ENCODE data around the gene SYNDIG1. TPM values are rescaled to one million over a fixed set of nuclear protein-coding genes. Genes with fewer than 3 reads are reported as not detected.
"Not testable (repeated sequence)": the region's sequence is repeated elsewhere in the genome, so short reads cannot be mapped to it uniquely, and the experiment has no call there.

Gene SYNDIG1
- total RNA-seq, 6 experiments from 2014 or later, result not detected

- Histone ChIP-seq H3K27me3 (no peaks in the 10 kb centered on the region), H3K9me3 (no peaks in the 10 kb centered on the region), H3K4me3 (no peak overlapping the region), H3K36me3 (no peaks in the 10 kb centered on the region), H3K4me1 (no peaks in the 10 kb centered on the region), H3K27ac (no peak overlapping the region)
- 48% methylated on average over 3 of the region's 3 CpGs for WGBS (ENCODE audit: insufficient coverage, low coverage, low lambda C conversion rate, missing lambda C conversion rate)
- intact Hi-C loops (cut with DNase I), result no loop called here
- no peak for ATAC-seq
- no peak for DNase-seq
- TF ChIP-seq CTCF (IDR thresholded peaks at IDR 0.05) (no peak), POLR2A (IDR thresholded peaks at IDR 0.05) (no peak)
Measured at GRCh38 chr20:24622856-24623255, 153.4 kb downstream of the SYNDIG1 start.

- WGBS (ENCODE audit: insufficient coverage, low coverage, low lambda C conversion rate, missing lambda C conversion rate), result no CpG with 5 or more reads among the region's 29 CpGs
- H3K36me3 ChIP-seq; H3K4me1 ChIP-seq; H3K27ac ChIP-seq; intact Hi-C loops (cut with DNase I); ATAC-seq; H3K27me3 ChIP-seq; H3K4me3 ChIP-seq; DNase-seq; H3K9me3 ChIP-seq: not testable (repeated sequence)
Measured at GRCh38 chr20:24626141-24626540, 156.7 kb downstream of the SYNDIG1 start.

GRCh38 chr20:24627291-24627690, 157.9 kb downstream of the SYNDIG1 start:
- 85% methylated on average over 5 of the region's 6 CpGs for WGBS (ENCODE audit: insufficient coverage, low coverage, low lambda C conversion rate, missing lambda C conversion rate)
- H3K27ac ChIP-seq, result no peak overlapping the region
- ATAC-seq (no peak), DNase-seq (no peak)
- intact Hi-C loops (cut with DNase I), result no loop called here
- no peaks in the 10 kb centered on the region for H3K9me3 ChIP-seq
- H3K4me3 ChIP-seq, result no peak overlapping the region
- H3K36me3 ChIP-seq, result no peaks in the 10 kb centered on the region
- TF ChIP-seq POLR2A (IDR thresholded peaks at IDR 0.05), result no peak
- TF ChIP-seq CTCF (IDR thresholded peaks at IDR 0.05), result no peak
- H3K27me3 ChIP-seq, result no peaks in the 10 kb centered on the region
- no peaks in the 10 kb centered on the region for H3K4me1 ChIP-seq

- intact Hi-C loops (cut with DNase I), result no loop called here
- ATAC-seq, result no peak
- 35% methylated on average over 12 of the region's 12 CpGs for WGBS (ENCODE audit: insufficient coverage, low coverage, low lambda C conversion rate, missing lambda C conversion rate)
- Histone ChIP-seq H3K27ac (no peak overlapping the region), H3K4me3 (no peak overlapping the region), H3K9me3 (no peaks in the 10 kb centered on the region), H3K36me3 (no peaks in the 10 kb centered on the region), H3K27me3 (no peaks in the 10 kb centered on the region), H3K4me1 (no peaks in the 10 kb centered on the region)
- TF ChIP-seq CTCF (IDR thresholded peaks at IDR 0.05), result no peak
- TF ChIP-seq POLR2A (IDR thresholded peaks at IDR 0.05), result no peak
- DNase-seq, result no peak
Measured at GRCh38 chr20:24627926-24628325, 158.5 kb downstream of the SYNDIG1 start.

GRCh38 chr20:24628985-24629384, 159.6 kb downstream of the SYNDIG1 start:
- no peaks in the 10 kb centered on the region for H3K9me3 ChIP-seq
- no peaks in the 10 kb centered on the region for H3K4me1 ChIP-seq
- no peak overlapping the region for H3K4me3 ChIP-seq
- H3K27me3 ChIP-seq, result no peaks in the 10 kb centered on the region
- no peak overlapping the region for H3K27ac ChIP-seq
- intact Hi-C loops (cut with DNase I), result no loop called here
- no peaks in the 10 kb centered on the region for H3K36me3 ChIP-seq
- ATAC-seq (no peak), DNase-seq (no peak)
- TF ChIP-seq CTCF (IDR thresholded peaks at IDR 0.05), result no peak
- no peak for TF ChIP-seq POLR2A (IDR thresholded peaks at IDR 0.05)
- 82% methylated on average over 6 of the region's 6 CpGs for WGBS (ENCODE audit: insufficient coverage, low coverage, low lambda C conversion rate, missing lambda C conversion rate)
